Cerebellar nuclear complex (tissue), 1 donor: ENCODE data around the gene KLLN.
"Not testable (repeated sequence)": the region's sequence is repeated elsewhere in the genome, so short reads cannot be mapped to it uniquely, and the experiment has no call there.

ENCODE experiments used
- DNase-seq, 2 experiments: peaks; one replicate each; lab custom pipeline; 2025; lab: John Stamatoyannopoulos, UW

Gene KLLN

GRCh38 chr10:87863053-87863943 is at the start of gene KLLN, which contains the start of gene PTEN:
Gene KLLN (minus strand): TSS chr10:87863533. CDS start chr10:87862487, 1,046 bp downstream.
Gene PTEN (plus strand): TSS chr10:87863625. CDS start chr10:87864470, 845 bp downstream.
- peak in 1 of 2 experiments; percentile 38 for DNase-seq

DNA sequence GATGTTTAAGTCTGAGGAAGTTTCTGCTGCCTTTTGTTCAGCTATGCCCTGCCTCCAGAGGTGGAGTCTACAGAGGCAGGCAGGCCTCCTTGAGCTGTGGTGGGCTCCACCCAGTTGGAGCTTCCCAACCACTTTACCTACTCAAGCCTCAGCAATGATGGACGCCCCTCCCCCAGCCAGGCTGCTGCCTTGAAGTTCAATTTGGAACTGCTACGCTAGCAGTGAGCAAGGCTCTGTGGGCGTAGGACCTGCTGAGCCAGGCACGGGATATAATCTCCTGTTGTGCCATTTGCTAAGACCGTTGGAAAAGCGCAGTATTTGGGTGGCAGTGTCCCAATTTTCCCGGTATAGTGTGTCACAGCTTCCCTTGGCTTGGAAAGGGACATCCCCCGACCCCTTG is 40.1 kb upstream of the KLLN start:
- not testable (repeated sequence) for DNase-seq

DNA sequence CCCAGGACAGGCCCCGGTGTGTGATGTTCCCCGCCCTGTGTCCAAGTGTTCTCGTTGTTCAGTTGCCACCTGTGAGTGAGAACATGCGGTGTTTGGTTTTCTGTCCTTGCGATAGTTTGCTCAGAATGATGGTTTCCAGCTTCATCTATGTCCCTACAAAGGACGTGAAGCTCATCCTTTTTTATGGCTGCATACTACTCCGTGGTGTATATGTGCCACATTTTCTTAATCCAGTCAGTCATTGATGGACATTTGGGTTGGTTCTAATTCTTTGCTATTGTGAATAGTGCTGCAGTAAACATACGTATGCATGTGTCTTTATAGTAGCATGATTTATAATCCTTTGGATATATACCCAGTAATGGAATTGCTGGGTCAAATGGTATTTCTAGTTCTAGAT is 34.6 kb upstream of the KLLN start:
- DNase-seq, result not testable (repeated sequence)

- DNase-seq, result no peak
These were observed 32.9 kb upstream of the KLLN start for GRCh38 chr10:87896216-87896615.

DNA sequence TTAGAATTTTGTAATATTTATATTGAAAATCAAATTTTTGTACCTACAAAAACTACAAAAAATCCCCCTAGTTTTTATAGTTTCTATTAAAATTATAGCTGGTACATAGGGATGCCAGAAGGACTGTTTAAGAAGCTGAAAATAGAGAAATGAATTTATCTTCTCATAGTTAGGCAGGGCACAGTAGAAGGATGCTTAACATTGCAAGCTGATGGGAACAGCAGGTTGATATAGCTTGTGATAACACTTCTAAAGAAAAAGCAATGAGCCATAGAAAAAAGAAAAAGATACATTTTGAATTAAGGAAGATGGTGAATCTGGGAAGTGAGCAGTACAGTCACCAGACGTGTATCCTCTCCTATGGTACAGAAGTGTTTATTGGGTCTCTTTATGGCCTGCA is 32.1 kb upstream of the KLLN start:
- DNase-seq, result no peak

DNA sequence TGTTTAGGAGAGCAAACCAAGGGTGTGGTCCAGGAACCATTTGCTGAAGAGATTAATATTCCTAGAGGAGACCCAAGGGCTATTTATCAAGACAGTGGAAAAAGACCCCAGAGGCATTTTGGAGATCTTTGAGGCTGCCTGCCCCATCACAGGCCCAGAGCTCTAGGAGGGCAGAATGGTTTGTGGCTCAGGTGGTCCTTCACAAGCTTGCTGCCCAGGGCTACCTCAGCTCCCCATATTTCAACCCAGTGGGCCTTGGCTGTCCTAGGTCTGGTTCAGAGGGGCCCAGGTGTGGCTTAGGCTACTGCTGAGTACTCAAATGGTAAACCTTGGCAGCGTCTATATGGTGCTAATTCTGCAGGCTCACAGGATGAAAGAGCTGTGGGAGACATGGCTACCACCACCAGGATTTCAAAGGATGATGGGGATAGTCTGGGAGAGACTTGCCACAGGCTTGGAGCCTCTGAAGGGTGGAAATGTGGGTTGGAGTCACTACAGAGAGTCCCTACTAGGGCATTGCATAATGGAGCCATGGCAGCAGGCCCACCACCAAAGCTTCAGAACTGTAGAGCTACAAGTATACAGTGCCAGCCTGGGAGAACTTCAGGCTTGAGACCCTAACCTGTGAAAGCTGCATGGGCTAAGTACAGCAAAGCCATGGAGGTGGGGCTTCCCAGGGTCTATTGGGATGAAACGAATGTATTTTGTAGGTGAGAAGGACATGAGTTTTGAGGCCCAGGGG is 24.4 kb upstream of the KLLN start:
- no peak for DNase-seq

GRCh38 chr10:87887146-87887545 is 23.8 kb upstream of the KLLN start:
- DNase-seq, result no peak

DNA sequence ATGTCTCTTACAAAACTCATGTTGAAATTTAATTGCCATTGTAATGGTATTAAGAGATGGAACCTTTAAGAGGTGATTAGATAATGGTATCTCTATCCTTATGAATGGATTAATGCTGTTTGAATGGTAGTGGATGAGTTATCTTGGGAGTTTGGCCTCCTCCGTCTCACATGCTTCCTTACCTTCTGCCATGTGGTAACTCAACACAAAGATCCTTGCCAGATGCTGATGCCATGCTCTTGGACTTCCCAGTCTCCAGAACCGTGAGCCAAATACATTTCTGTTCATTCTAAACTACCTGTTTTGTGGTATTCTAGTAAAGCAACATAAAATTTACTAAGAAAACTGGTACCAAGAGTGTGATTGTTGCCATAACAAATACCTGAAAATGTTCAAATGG is 23.3 kb upstream of the KLLN start:
- DNase-seq, result no peak

DNA sequence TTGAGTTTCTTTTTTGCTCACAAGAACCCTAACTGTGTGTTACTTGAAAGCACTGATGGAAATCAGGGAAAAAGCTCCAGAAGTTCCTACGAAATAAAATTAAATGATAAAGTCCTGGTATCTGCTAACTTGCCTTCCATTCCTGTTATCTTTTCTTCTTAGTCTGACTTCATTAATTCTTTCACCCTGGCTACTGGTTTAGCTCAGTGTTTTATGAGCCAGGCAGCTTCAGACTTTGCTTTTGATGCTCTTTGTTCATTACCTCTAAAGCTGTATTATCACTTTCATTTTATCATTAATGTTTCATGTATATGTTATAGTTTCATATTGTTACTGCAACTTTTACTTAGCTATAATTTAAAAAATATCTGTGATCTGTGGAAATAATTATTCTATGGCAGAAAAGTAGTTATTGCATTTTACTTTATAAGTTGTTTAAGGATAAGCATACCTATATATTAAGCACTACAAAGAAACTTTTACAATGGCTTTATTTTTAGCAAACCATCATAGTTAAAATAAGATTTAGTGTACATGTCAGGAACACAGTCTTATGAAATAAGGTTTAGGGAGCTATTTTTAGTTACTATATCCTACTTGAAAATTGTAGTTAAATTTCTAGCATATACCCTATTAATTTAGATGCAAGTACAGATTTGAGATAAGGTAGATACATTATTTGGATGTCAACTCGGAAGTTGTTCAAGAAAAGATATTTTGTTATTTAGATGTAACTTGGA is 19.4 kb upstream of the KLLN start:
- DNase-seq, result no peak

- not testable (repeated sequence) for DNase-seq
These were observed 18.2 kb upstream of the KLLN start for GRCh38 chr10:87881373-87882059.

DNA sequence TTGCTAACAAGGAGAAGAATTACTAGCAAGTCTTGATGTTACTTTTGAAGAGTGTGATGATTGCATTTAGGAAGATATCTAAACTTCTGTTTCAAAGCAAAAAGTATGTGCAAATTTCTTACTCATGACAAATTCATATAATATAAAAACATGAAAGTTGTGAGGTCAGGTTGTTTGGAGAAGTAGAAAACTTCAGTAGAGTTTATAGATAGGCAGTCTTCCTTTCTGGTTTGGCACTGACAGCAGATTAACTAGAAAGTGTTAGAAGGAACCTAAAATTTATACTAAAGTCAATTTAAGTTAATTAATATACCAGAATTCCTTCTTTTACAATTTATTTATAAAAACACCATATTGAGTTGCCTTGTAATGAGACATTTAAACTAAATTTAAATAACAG is 17.0 kb upstream of the KLLN start:
- no peak for DNase-seq

DNA sequence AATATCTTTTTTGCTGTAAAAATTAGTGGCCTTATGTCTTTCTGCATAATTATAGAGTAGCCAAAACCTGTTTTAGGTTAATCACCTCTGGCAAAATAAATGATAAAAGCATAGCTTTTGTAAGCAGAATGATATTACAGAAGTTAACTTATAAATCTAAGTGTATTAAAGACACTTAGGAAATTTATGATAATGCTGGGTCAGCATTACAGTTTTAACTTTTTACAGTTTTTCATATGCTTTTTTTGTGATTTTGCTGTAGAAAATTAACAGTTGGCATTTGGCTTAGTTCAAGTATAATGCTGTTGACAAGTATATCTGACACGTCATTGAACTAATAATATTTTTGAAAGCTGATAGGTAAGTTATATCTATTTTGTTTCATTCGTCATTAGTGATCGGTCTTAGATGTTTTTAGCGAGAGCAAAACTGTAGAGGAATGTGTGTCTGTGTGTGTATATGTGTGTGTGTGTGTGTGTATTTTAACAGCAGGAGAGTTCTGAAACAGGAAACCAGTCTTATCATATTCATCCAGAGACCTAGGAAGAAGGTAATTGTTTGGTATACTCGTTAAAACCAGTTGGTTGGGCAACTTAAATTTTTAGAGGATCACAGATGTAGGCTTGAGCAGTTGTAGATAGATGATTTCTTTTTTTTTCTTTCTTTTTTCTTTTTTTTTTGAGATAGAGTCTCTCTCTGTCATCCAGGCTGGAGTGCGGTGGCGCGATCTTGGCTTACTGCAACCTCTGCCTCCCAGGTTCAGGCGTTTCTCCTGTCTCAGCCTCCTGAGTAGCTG is 15.5 kb upstream of the KLLN start:
- no peak for DNase-seq

GRCh38 chr10:87875929-87876571 is 12.7 kb upstream of the KLLN start:
- DNase-seq, result no peak

DNA sequence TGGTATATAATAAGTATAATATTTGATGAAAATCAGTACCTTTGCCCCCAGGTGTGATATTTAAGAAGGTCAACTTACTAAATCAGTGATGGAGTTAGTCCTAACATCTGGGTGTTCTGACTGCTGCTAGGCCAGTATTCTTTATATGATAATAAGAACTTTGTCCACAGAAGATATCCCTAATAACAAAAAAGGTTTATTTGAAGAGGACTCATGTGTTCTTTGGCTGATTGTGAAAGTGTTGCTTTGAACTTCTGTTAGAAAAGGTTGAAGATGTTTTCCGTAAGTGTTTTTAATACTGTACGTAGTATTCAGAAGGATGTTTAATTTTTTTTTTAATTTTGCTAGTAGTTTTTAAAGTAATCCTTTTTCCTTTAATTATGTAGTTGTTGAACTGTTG is 10.3 kb upstream of the KLLN start:
- DNase-seq, result no peak

DNA sequence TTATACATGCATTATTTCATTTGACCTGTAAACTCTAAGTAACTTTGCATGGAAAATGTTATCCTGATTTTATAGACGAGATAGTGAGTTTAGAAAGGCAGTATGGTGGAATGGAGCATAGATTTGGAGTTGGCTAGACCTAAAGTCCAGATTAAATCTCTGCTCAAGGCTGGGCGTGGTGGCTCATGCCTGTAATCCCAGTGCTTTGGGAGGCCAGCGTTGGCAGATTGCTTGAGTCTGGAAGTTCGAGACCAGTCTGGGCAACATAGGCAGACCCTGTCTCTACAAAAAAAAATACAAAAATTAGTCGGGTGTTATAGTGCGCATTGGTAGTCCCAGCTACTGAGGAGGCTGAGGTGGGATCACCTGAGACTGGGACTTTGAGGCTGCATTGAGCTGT is 9.5 kb upstream of the KLLN start:
- no peak for DNase-seq

DNA sequence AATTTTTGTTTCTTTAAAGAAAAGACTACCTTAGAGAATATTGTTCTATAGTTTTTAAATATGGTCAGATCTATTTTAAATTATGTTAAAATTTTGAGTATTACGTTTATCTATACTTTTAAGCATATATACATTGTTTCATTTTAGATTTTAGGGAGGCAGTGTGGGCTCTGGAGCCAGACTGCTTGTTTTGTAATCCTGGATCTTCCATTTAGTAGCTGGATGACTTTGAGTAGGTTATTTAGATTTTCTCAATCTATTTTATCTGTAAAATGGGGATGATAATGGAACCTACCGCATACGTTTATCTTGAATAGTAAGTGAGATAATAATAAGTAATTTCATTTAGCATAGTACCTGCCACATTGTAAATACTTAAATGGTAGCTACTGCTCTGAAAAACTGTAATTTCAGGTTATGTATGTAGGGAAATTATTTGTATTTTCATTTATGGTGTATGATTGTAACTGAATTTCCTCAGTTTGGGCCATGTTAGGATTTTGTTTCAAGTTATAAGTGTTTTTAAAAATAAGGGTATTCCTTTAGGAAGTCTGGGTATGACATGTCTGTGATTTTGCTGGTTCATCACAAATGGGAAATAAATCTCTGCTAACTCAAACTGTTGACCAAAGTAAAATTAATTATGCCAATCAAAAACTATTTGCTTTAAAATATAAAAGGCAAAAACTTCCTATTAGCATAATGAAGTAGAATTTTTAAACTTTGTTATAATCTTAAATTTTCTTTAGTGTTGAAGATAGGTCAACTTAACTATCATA is 6.6 kb upstream of the KLLN start:
- DNase-seq, result no peak

- DNase-seq, result not testable (repeated sequence)
These were observed 5.8 kb upstream of the KLLN start for GRCh38 chr10:87869139-87869538.

DNA sequence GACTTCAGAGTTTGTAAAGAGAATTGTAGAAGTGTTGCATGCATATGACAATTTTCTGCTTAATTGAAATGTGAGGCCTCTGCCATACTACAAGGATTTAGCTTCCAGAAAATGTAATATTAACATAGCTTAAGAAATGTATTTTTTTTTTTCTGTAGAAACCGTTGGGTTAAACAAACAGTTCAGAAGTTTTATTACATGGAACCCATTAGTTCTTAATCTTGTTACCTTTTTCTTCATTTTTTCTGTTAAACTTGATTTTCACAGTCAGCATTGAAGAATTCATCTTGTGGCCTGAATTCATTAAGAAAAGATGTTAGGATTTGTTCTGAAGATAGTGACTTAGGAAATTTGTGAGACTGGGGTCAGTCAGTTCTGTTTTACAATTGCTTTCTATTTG is 4.9 kb upstream of the KLLN start:
- DNase-seq, result no peak

- DNase-seq, result no peak
These were observed 4.1 kb upstream of the KLLN start for GRCh38 chr10:87867453-87867852.
